ENCODE data around the gene C5. TPM values are rescaled to one million over a fixed set of nuclear protein-coding genes. Genes with fewer than 3 reads are reported as not detected.

The C5 gene
- total RNA-seq, 4 donors from 2014 or later, result 1.2 to 8.6 (median 2.1) TPM

DNA sequence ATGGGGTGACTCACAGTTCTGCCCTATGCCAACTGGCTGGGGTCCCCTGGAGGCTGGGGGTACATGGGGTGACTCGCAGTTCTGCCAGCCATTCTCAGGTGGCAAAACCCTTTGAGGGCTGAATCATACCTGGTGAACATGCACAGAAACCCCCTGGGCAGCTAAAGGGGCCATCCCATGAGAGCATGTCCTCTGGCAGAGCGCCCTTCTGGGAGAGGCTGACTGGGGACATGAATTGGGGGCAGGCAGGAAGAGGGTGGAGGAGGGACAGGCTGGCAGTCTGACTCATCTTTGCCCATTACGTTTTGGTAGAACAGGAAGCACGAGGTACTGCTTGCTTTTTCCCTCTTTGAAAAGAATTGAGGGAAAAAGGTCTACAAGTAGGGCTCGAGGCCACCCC, 140.2 kb downstream of the C5 start:
- Histone ChIP-seq H3K4me1 (peaks cover 0 to 6% (median 0%) of the 10 kb centered on the region in 4 donors), H3K9me3 (no peaks in the 10 kb centered on the region), H3K4me3 (no peak overlapping the region), H3K36me3 (peaks cover 0 to 6% (median 0%) of the 10 kb centered on the region in 3 donors), H3K27ac (peak overlapping the region in 2 of 4 donors; percentile 32 to 43), H3K27me3 (no peaks in the 10 kb centered on the region)
- DNase-seq, result no peak
- no peak for TF ChIP-seq POLR2A (IDR thresholded peaks at IDR 0.05)
- TF ChIP-seq, protein P1, sequence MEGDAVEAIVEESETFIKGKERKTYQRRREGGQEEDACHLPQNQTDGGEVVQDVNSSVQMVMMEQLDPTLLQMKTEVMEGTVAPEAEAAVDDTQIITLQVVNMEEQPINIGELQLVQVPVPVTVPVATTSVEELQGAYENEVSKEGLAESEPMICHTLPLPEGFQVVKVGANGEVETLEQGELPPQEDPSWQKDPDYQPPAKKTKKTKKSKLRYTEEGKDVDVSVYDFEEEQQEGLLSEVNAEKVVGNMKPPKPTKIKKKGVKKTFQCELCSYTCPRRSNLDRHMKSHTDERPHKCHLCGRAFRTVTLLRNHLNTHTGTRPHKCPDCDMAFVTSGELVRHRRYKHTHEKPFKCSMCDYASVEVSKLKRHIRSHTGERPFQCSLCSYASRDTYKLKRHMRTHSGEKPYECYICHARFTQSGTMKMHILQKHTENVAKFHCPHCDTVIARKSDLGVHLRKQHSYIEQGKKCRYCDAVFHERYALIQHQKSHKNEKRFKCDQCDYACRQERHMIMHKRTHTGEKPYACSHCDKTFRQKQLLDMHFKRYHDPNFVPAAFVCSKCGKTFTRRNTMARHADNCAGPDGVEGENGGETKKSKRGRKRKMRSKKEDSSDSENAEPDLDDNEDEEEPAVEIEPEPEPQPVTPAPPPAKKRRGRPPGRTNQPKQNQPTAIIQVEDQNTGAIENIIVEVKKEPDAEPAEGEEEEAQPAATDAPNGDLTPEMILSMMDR (IDR thresholded peaks at IDR 0.05), result no peak

DNA sequence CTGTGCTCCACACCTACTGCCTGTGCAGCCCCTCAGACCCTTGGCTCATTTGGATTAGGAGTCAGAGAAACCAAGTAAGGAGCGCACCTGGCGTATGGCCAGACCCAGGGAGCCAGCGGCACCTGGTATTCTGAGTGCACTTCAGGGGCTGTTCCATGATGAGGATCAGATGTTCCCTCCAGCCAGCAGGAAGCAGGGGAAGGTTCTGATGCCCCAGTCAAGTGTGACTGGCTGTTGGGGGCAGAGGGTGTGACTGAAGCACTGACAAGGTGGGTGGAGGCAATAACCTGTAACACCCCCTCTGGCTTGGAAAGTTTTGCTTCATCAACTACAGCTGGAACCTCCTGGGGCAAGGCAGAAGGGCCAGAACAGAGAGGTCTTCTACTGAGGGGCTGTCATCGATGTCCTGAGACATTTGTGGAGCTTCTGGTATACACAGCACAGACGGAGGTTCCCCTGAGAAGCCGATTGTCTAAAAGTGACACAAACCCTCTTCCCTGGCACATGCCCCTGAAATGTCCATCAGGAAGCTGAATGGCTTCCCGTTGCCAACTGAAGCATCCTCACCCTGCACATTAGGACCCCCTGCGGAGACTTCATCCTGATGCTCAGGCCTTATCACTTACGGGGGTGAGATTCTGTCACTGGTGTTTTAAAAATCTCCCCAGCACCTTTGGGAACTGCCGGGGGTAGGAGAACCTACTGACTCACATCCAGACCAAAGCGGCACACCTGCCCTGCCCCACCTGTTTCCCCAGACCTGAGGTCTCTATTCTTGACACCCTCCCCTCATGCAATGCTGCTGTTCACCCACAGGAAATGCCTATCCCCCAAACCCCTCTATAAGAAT, 144.5 kb downstream of the C5 start:
- Histone ChIP-seq H3K9me3 (no peaks in the 10 kb centered on the region), H3K27ac (peak overlapping the region in 2 of 4 donors; percentile 67 to 69), H3K4me1 (peaks cover 0 to 12% (median 0%) of the 10 kb centered on the region in 4 donors)

DNA sequence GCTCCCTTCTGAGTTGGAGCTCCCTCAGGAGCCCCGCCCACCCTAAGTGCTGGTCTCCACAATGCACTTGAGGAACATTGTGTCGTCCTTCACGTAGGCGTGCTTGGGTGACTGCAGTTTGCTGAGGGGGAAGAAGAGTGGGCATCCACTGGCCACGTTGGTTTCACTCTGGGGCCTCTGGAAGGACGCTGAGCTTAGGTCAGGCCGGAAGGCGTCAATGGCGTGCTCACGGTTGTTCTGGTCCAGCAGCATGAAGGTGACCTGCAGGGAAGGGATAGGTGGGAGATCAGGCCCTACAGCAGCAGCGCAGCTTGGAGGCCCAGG, 145.1 kb downstream of the C5 start:
- Histone ChIP-seq H3K27me3 (no peaks in the 10 kb centered on the region), H3K4me1 (peaks cover 0 to 12% (median 0%) of the 10 kb centered on the region in 4 donors), H3K9me3 (no peaks in the 10 kb centered on the region), H3K27ac (peak overlapping the region in 3 of 4 donors; percentile 67 to 69 (median 69)), H3K4me3 (no peak overlapping the region), H3K36me3 (peaks cover 0 to 5% (median 0%) of the 10 kb centered on the region in 3 donors)
- DNase-seq, result no peak
- TF ChIP-seq, protein P1 (IDR thresholded peaks at IDR 0.05), result no peak
- no peak for TF ChIP-seq POLR2A (IDR thresholded peaks at IDR 0.05)

More for the DNA sequence above, 144.5 kb downstream of the C5 start:
- no peaks in the 10 kb centered on the region for H3K27me3 ChIP-seq
- no peak for TF ChIP-seq POLR2A (IDR thresholded peaks at IDR 0.05)
- TF ChIP-seq, protein P1 (IDR thresholded peaks at IDR 0.05), result no peak
- H3K4me3 ChIP-seq, result no peak overlapping the region
- peaks cover 0 to 5% (median 0%) of the 10 kb centered on the region in 3 donors for H3K36me3 ChIP-seq
- no peak for DNase-seq

DNA sequence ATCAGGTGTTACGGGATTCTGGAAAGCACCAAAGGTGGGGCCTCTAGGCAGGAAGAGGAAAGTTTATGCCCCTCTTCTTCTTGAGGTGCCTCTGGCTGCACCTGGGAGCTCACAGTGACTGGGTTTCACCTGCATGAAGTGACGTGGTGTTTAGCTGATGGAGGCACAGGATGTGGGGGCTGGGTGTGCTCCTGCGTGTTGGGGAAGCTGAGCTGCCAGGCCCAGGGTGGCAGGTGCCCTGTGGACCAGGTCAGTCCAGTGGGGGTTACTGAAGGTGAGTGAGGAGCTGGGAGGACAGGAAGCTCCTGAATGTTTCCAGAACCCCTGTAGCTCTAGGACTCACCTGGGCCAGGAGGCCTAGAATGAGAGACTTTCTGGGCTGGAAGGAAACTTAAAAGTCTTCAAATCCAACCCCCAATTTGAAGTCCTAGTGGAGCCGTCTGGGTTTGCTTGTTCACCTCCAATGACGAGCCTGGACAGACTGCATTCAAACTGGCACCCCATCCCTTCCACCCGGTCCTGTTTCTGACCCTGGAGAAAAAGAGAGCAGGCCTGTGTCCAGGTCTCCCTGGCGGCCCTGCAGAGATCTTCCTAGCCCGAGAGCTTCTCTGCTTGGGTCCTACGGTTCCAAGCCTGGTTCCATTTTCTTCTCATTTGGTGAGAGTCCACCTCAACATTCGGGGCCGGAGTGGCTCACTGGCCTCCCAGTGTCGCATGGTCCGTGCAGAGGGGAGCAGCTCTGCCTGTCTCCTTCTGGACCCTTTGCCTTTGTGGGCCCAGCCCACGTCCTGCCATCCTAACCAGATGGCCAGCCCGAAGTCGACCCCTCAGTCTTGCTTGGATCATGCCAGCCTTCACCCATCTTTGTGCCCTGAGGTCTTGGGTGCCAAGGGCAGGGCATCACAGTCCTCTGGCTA, 145.8 kb downstream of the C5 start:
- DNase-seq, result peak in 2 of 3 donors; percentile 87 to 90

More for the DNA sequence above, 145.8 kb downstream of the C5 start:
- Histone ChIP-seq H3K27ac (peak overlapping the region; percentile 39 to 69 (median 68)), H3K27me3 (no peaks in the 10 kb centered on the region), H3K4me1 (peaks cover 0 to 12% (median 0%) of the 10 kb centered on the region in 4 donors), H3K36me3 (peaks cover 0 to 5% (median 0%) of the 10 kb centered on the region in 3 donors), H3K9me3 (no peaks in the 10 kb centered on the region), H3K4me3 (no peak overlapping the region)
- TF ChIP-seq, protein P1 (IDR thresholded peaks at IDR 0.05), result no peak
- TF ChIP-seq POLR2A (IDR thresholded peaks at IDR 0.05), result no peak

Measured in Peyer's patch (tissue), 4 donors.